Liver (tissue), 9 donors: Measurements from ENCODE around the gene CHSY1. TPM values are rescaled to one million over a fixed set of nuclear protein-coding genes. Genes with fewer than 3 reads are reported as not detected.

Source experiments
- DNase-seq: peaks from one replicate; pipeline ENCODE4 v3.0.0-alpha.2; 2017; ENCODE audit warnings: low spot score
- H3K27ac ChIP-seq, 2 donors: one replicate each; pipeline ENCODE4 v1.7.0; 2013; ENCODE audit warnings: inconsistent platforms in 2 of 2, low read length in 2 of 2, control low read depth in 1 of 2, low read depth in 1 of 2, mild to moderate bottlenecking in 1 of 2
- H3K27me3 ChIP-seq, 4 donors: one replicate each; pipeline versions ENCODE4 v1.6.1 to v1.7.0; 2013; ENCODE audit warnings: low read length in 3 of 4, inconsistent platforms in 1 of 4, mild to moderate bottlenecking in 1 of 4, moderate library complexity in 1 of 4; ENCODE audit not compliant: control insufficient read depth in 4 of 4, insufficient read depth in 4 of 4
- H3K36me3 ChIP-seq, 4 donors: one replicate each; pipeline versions ENCODE4 v1.6.1 to v1.7.0; 2013; ENCODE audit warnings: low read length in 3 of 4, mild to moderate bottlenecking in 3 of 4, low read depth in 1 of 4, moderate library complexity in 1 of 4; ENCODE audit not compliant: control insufficient read depth in 4 of 4, insufficient read depth in 3 of 4
- H3K4me1 ChIP-seq, 4 donors: one replicate each; pipeline versions ENCODE4 v1.6.1 to v1.7.0; 2013; ENCODE audit warnings: low read length in 3 of 4, mild to moderate bottlenecking in 3 of 4, moderate library complexity in 1 of 4; ENCODE audit not compliant: control insufficient read depth in 4 of 4, insufficient read depth in 4 of 4
- H3K4me3 ChIP-seq, 3 donors: one replicate each; pipeline versions ENCODE4 v1.6.1 to v1.7.0; 2013; ENCODE audit warnings: low read length in 3 of 3, control low read depth in 1 of 3, low read depth in 1 of 3, mild to moderate bottlenecking in 1 of 3
- H3K9ac ChIP-seq, 2 donors: one replicate each; pipeline ENCODE4 v1.7.0; 2013; ENCODE audit warnings: low read length in 2 of 2, mild to moderate bottlenecking in 2 of 2, moderate library complexity in 2 of 2, control low read depth in 1 of 2, low read depth in 1 of 2
- H3K9me3 ChIP-seq, 4 donors: one replicate each; pipeline versions ENCODE4 v1.6.1 to v1.7.0; 2013; ENCODE audit warnings: low read length in 3 of 4; ENCODE audit not compliant: control insufficient read depth in 4 of 4
- ATF3 ChIP-seq: IDR thresholded peaks from 2 replicates; pipeline ENCODE4 v1.6.1; 2016; ENCODE audit warnings: antibody characterized with exemption
- CTCF ChIP-seq: fragments of 150-350 bp; IDR thresholded peaks from 2 replicates; pipeline ENCODE4 v1.5.1; 2017; ENCODE audit warnings: improper control_type of control experiment, low read depth, low read length; ENCODE audit not compliant: missing input control
- FOXA1 ChIP-seq: IDR thresholded peaks from 2 replicates; pipeline ENCODE4 v1.6.1; 2016; ENCODE audit warnings: antibody characterized with exemption
- FOXA2 ChIP-seq: IDR thresholded peaks from 2 replicates; pipeline ENCODE4 v1.6.1; 2016; ENCODE audit warnings: antibody characterized with exemption
- HNF4A ChIP-seq, 2 donors: conservative IDR thresholded peaks; 2 replicates each; pipeline ENCODE4 v1.6.1; 2016; ENCODE audit warnings: antibody characterized with exemption in 2 of 2, mild to moderate bottlenecking in 2 of 2
- HNF4G ChIP-seq: IDR thresholded peaks from 2 replicates; pipeline ENCODE4 v1.6.1; 2016; ENCODE audit warnings: antibody characterized with exemption
- JUND ChIP-seq, 2 donors: IDR thresholded peaks; 2 replicates each; pipeline ENCODE4 v1.6.1; 2016; ENCODE audit warnings: antibody characterized with exemption in 2 of 2
- NR2F2 ChIP-seq: IDR thresholded peaks from 2 replicates; pipeline ENCODE4 v1.6.1; 2016; ENCODE audit warnings: antibody characterized with exemption
- RXRA ChIP-seq, 2 donors: IDR thresholded peaks; 2 replicates each; pipeline ENCODE4 v1.6.1; 2017 to 2018; ENCODE audit warnings: antibody characterized with exemption in 2 of 2, mild to moderate bottlenecking in 1 of 2
- SP1 ChIP-seq: IDR thresholded peaks from 2 replicates; pipeline ENCODE4 v1.6.1; 2018; ENCODE audit warnings: antibody characterized with exemption, mild to moderate bottlenecking
- TAF1 ChIP-seq: conservative IDR thresholded peaks from 2 replicates; pipeline ENCODE4 v1.6.1; 2016; ENCODE audit warnings: antibody characterized with exemption, mild to moderate bottlenecking
- YY1 ChIP-seq: IDR thresholded peaks from 2 replicates; pipeline ENCODE4 v1.6.1; 2016; ENCODE audit warnings: antibody characterized with exemption, mild to moderate bottlenecking
- ZBTB33 ChIP-seq: IDR thresholded peaks from 2 replicates; pipeline ENCODE4 v1.6.1; 2016; ENCODE audit warnings: antibody characterized with exemption
- WGBS: extraction: QIAGEN DNeasy Blood & Tissue Kit; methylation state at CpG from one replicate; pipeline ENCODE4 v1.1.7; 2013; 5-methylcytosine and 5-hydroxymethylcytosine counted together
- polyA plus RNA-seq, 2 donors: library from polyadenylated mRNA; stranded (reverse) in 1 of 2; unstranded in 1 of 2; fragments of 200-250 nt in 1 of 2; fragments of >200 nt in 1 of 2; fragmentation: Nextera tagmentation in 1 of 2; extraction: Ambion mirVana in 1 of 2; gene quantifications; one replicate each; pipeline versions ENCODE4 v1.2.1 to v1.2.3, GENCODE V29; 2013 to 2015
- total RNA-seq, 2 donors: library from RNA; depleted of rRNA; stranded (reverse); fragments of >200 nt; gene quantifications; one replicate each; pipeline ENCODE4 v1.2.3, GENCODE V29; 2014
- TF ChIP-seq, protein P1 (sequence below): IDR thresholded peaks from 2 replicates; pipeline ENCODE4 v1.6.1; 2016; ENCODE audit warnings: antibody characterized with exemption, mild to moderate bottlenecking
- donor health status: healthy.
- donor health status: healthy.
- donor health status: healthy.
- donor health status: healthy.
- donor health status: healthy.

CHSY1 gene
- total and polyA plus RNA-seq, 4 donors, result 1.4 to 12.3 (median 6.6) TPM

DNA sequence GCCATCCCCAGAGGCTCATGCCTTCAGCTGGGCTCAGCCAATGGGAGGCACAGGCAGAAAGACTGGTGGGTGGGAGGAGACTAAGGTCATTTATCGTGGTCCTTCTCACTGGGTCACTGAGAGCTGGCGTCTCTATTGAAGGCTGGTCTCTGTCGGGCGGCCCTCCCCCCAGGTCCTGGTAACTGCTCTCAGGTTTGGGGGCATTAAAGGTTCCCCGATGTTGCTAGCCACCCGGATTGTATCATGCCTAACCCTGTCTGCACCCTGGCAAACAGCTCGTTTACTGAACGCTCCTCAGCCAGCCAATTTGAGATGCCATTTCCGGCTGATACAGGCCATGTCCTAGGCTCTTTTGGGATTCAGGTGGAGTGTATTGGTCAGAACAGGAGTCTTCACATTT lies 14.9 kb upstream of the CHSY1 start (continued):
- TF ChIP-seq CTCF (no peak), TAF1 (no peak), JUND (IDR thresholded peaks at IDR 0.05) (no peak), HNF4G (no peak), NR2F2 (no peak), FOXA1 (no peak), RXRA (IDR thresholded peaks at IDR 0.05) (no peak), FOXA2 (no peak)

- Histone ChIP-seq H3K4me3 (no peak overlapping the region), H3K9ac (no peak overlapping the region), H3K4me1 (no peaks in the 10 kb centered on the region), H3K27ac (no peak overlapping the region), H3K9me3 (no peaks in the 10 kb centered on the region), H3K36me3 (peaks cover 6 to 13% (median 8%) of the 10 kb centered on the region in 4 donors), H3K27me3 (no peaks in the 10 kb centered on the region)
- TF ChIP-seq HNF4A (conservative IDR thresholded peaks at IDR 0.05) (no peak), SP1 (no peak), ATF3 (no peak), HNF4G (no peak), FOXA1 (no peak), RXRA (IDR thresholded peaks at IDR 0.05) (no peak), JUND (IDR thresholded peaks at IDR 0.05) (no peak), TAF1 (no peak), YY1 (no peak)
- TF ChIP-seq, protein P1, sequence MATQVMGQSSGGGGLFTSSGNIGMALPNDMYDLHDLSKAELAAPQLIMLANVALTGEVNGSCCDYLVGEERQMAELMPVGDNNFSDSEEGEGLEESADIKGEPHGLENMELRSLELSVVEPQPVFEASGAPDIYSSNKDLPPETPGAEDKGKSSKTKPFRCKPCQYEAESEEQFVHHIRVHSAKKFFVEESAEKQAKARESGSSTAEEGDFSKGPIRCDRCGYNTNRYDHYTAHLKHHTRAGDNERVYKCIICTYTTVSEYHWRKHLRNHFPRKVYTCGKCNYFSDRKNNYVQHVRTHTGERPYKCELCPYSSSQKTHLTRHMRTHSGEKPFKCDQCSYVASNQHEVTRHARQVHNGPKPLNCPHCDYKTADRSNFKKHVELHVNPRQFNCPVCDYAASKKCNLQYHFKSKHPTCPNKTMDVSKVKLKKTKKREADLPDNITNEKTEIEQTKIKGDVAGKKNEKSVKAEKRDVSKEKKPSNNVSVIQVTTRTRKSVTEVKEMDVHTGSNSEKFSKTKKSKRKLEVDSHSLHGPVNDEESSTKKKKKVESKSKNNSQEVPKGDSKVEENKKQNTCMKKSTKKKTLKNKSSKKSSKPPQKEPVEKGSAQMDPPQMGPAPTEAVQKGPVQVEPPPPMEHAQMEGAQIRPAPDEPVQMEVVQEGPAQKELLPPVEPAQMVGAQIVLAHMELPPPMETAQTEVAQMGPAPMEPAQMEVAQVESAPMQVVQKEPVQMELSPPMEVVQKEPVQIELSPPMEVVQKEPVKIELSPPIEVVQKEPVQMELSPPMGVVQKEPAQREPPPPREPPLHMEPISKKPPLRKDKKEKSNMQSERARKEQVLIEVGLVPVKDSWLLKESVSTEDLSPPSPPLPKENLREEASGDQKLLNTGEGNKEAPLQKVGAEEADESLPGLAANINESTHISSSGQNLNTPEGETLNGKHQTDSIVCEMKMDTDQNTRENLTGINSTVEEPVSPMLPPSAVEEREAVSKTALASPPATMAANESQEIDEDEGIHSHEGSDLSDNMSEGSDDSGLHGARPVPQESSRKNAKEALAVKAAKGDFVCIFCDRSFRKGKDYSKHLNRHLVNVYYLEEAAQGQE, result no peak
- 75% methylated on average over 3 of the region's 3 CpGs for WGBS
- DNase-seq, result no peak
These were observed 14.2 kb upstream of the CHSY1 start for GRCh38 chr15:101266034-101266433.

DNA sequence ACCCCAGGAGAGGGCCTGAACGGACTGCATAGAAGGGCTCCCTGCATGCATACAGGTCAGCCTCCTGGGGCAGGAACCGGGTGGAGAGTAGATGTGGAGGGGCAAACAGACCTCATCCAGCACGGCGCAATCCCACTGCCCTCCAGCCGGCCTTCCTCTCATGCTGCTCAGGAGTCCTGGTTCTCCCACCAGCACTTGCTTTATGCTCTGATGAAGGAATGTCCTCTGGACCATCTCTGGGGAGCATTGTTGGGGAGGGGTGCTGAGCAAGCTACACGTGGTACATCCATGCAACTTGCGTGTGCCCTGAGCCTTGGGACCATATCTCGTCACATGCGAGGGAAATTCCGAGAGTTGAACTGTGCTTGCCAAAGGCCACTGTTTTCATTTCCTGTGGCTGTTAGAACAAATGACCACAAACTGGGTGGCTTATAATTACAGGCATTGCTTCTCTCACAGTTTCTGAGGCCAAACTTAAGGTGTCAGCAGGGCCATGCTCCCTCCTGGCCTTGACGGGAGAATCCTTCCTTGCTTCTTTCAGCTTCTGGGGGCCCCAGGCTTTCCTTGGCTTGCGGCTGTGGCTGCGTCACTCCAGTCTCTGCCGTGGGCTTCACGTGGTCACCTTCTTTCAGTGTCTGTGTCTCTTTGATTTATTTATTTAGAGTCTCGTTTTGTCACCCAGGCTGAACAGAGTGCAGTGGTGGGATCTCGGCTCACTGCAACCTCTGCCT lies 13.2 kb upstream of the CHSY1 start:
- no peaks in the 10 kb centered on the region for H3K4me1 ChIP-seq
- no peaks in the 10 kb centered on the region for H3K9me3 ChIP-seq
- no peak overlapping the region for H3K9ac ChIP-seq
- DNase-seq, result no peak
- no peaks in the 10 kb centered on the region for H3K27me3 ChIP-seq
- 82% methylated on average over 17 of the region's 17 CpGs for WGBS
- H3K4me3 ChIP-seq, result no peak overlapping the region
- TF ChIP-seq ZBTB33 (no peak), NR2F2 (peak; percentile 59), TAF1 (no peak)
- peaks cover 0 to 5% (median 2%) of the 10 kb centered on the region in 4 donors for H3K36me3 ChIP-seq
- H3K27ac ChIP-seq, result no peak overlapping the region
